K562 (cell line): Measurements from ENCODE around the gene BFSP1.

ENCODE experiments used
- ARNT ChIP-seq, 2 experiments: fragments of 450-650 bp; IDR thresholded peaks; 2 replicates each; pipeline ENCODE4 v1.6.1; 2016; ENCODE audit warnings: mild to moderate bottlenecking in 1 of 2
- JUND ChIP-seq, 2 experiments: IDR thresholded peaks; 2 replicates in 1 of 2; 3 replicates in 1 of 2; pipeline ENCODE4 v1.6.1; 2011; ENCODE audit warnings: borderline replicate concordance in 2 of 2, low read depth in 2 of 2, low read length in 2 of 2, improper control_type of control experiment in 1 of 2, missing biosample characterization in 1 of 2, missing genetic modification characterization in 1 of 2, missing genetic modification reagents in 1 of 2
- MTA1 ChIP-seq: fragments of 450-650 bp; IDR thresholded peaks from 2 replicates; pipeline ENCODE4 v1.6.1; 2017; ENCODE audit warnings: borderline replicate concordance
- ZNF175 ChIP-seq: fragments of 200-800 bp; sonication (Bioruptor generic); IDR thresholded peaks from 2 replicates; pipeline ENCODE4 v1.6.1; 2016; ENCODE audit warnings: low read depth, mild to moderate bottlenecking, missing genetic modification characterization, missing compliant biosample characterization
- TF ChIP-seq, protein P1 (sequence below), 3 experiments: IDR thresholded peaks in 2 of 3; conservative IDR thresholded peaks in 1 of 3; 2 replicates each; pipeline ENCODE4 v1.5.1; 2011 to 2012; ENCODE audit warnings: low read length in 3 of 3, mild to moderate bottlenecking in 3 of 3, control low read depth in 2 of 3, improper control_type of control experiment in 1 of 3, inconsistent platforms in 1 of 3, low read depth in 1 of 3, mixed read lengths in 1 of 3, moderate library complexity in 1 of 3; ENCODE audit not compliant: insufficient read depth in 2 of 3

DNA sequence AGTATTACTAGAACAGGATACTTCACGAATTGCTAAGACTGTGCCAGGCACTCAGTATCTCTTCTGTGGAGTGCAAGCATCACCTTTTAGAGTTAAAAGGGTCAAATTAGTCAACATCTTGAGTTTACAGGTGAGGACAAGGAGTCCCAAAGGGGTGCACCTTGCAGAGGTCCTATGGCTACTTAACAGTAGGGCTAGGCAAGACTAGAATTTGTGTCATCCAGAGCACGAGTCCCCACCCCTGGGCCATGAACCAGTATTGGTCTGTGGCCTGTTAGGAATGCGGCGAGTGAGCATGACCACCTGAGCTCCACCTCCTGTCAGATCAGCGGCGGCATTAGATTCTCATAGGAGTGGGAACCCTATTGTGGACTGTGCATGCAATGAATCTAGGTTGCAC, 28.2 kb upstream of the BFSP1 start:
- TF ChIP-seq MTA1 (no peak), JUND (IDR thresholded peaks at IDR 0.05; ENCODE audit: borderline replicate concordance, low read depth, low read length) (no peak), JUND (tag; IDR thresholded peaks at IDR 0.05; ENCODE audit: borderline replicate concordance, low read depth, low read length) (no peak), ARNT (IDR thresholded peaks at IDR 0.05) (no peak), ZNF175 (CRISPR knock-in tag) (no peak)
- TF ChIP-seq, protein P1, sequence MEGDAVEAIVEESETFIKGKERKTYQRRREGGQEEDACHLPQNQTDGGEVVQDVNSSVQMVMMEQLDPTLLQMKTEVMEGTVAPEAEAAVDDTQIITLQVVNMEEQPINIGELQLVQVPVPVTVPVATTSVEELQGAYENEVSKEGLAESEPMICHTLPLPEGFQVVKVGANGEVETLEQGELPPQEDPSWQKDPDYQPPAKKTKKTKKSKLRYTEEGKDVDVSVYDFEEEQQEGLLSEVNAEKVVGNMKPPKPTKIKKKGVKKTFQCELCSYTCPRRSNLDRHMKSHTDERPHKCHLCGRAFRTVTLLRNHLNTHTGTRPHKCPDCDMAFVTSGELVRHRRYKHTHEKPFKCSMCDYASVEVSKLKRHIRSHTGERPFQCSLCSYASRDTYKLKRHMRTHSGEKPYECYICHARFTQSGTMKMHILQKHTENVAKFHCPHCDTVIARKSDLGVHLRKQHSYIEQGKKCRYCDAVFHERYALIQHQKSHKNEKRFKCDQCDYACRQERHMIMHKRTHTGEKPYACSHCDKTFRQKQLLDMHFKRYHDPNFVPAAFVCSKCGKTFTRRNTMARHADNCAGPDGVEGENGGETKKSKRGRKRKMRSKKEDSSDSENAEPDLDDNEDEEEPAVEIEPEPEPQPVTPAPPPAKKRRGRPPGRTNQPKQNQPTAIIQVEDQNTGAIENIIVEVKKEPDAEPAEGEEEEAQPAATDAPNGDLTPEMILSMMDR (IDR thresholded peaks at IDR 0.05 in 2 of 3, conservative IDR thresholded peaks at IDR 0.05 in 1 of 3; ENCODE audit: insufficient read depth in 2 of 3, low read depth in 1 of 3, low read length in 3 of 3), result no peak
